HCT116 (cell line): ENCODE results near the gene CNN3. TPM values are rescaled to one million over a fixed set of nuclear protein-coding genes. Genes with fewer than 3 reads are reported as not detected.

Source experiments
- ATAC-seq: fragments of 200-7000 bp; cut with Tn5 transposase; 2 replicates; pipeline ENCODE4 v1.9.1; 2020; ENCODE audit warnings: mild to moderate bottlenecking, moderate library complexity
- BruUV-seq: library from RNA; stranded (reverse); fragments of 400-500 nt; replicated peaks from 2 replicates; lab custom pipeline; 2021; lab: Mats Ljungman, UMichigan
- CTCF ChIA-PET: fragments of 300-600 bp; sonication (Branson Sonifier 250); formaldehyde crosslinking; loops from one replicate; lab custom pipeline; 2021; ENCODE audit warnings: antibody characterized with exemption; lab: Charles Lee
- POLR2A ChIA-PET: fragments of 300-600, 350-600 bp; sonication (Branson Sonifier 250); formaldehyde crosslinking; loops from one replicate; lab custom pipeline; 2021; ENCODE audit warnings: antibody characterized with exemption; lab: Charles Lee
- RAD21 ChIA-PET, 2 experiments: fragments of 300-600 bp; sonication (Branson Sonifier 250); formaldehyde crosslinking; loops; one replicate each; lab custom pipeline; 2023; ENCODE audit warnings: low total read pairs in 2 of 2; ENCODE audit not compliant: uncharacterized antibody in 2 of 2, unreplicated experiment in 2 of 2, low non-redundant PET in 1 of 2; lab: Charles Lee
- DNase-seq: peaks from one replicate; pipeline ENCODE4 v3.0.0-alpha.2; 2010; ENCODE audit warnings: low read depth, low spot score
- H2AFZ ChIP-seq: fragments of 200-600 bp; shearing (Covaris generic), sonication (generic); 2 replicates; pipeline ENCODE4 v1.6.1; 2017; ENCODE audit warnings: low read depth, mixed run types, mixed read lengths, antibody characterized with exemption, low read length; ENCODE audit not compliant: poor library complexity, severe bottlenecking
- H3K27ac ChIP-seq: 2 replicates; pipeline ENCODE4 v1.5.1; 2012; ENCODE audit warnings: low read depth, low read length
- H3K27me3 ChIP-seq: fragments of 200-600 bp; sonication (generic); 2 replicates; pipeline ENCODE4 v1.6.1; 2016; ENCODE audit warnings: mixed run types, low read length, mixed read lengths; ENCODE audit not compliant: insufficient read depth
- H3K36me3 ChIP-seq, 2 experiments: fragments of 200-500 bp in 1 of 2; fragments of 200-600 bp in 1 of 2; sonication (Bioruptor generic) in 1 of 2; sonication (generic) in 1 of 2; 2 replicates each; pipeline versions ENCODE4 v1.5.1 to v1.6.1; 2014 to 2016; ENCODE audit warnings: low read length in 2 of 2, inconsistent platforms in 1 of 2, mixed read lengths in 1 of 2, mixed run types in 1 of 2; ENCODE audit not compliant: insufficient read depth in 2 of 2, control insufficient read depth in 1 of 2
- H3K4me1 ChIP-seq, 2 experiments: fragments of 200-600 bp in 1 of 2; sonication (generic) in 1 of 2; 2 replicates each; pipeline versions ENCODE4 v1.5.1 to v1.6.1; 2012 to 2017; ENCODE audit warnings: low read length in 2 of 2, inconsistent platforms in 1 of 2, mild to moderate bottlenecking in 1 of 2, mixed read lengths in 1 of 2, mixed run types in 1 of 2, moderate library complexity in 1 of 2; ENCODE audit not compliant: insufficient read depth in 2 of 2, control insufficient read depth in 1 of 2
- H3K4me2 ChIP-seq: fragments of 200-600 bp; sonication (generic); 2 replicates; pipeline ENCODE4 v1.6.1; 2017; ENCODE audit warnings: mixed run types, low read length, mixed read lengths
- H3K4me3 ChIP-seq, 2 experiments: fragments of 200-600 bp in 1 of 2; sonication (generic) in 1 of 2; replicated peaks in 1 of 2; 2 replicates each; pipeline ENCODE4 v1.5.1; 2011 to 2016; ENCODE audit warnings: low read length in 2 of 2, control low read depth in 1 of 2, low read depth in 1 of 2, mild to moderate bottlenecking in 1 of 2, mixed read lengths in 1 of 2, mixed run types in 1 of 2
- H3K79me2 ChIP-seq: fragments of 200-600 bp; sonication (generic); 2 replicates; pipeline ENCODE4 v1.6.1; 2017; ENCODE audit warnings: mild to moderate bottlenecking, mixed run types, low read length, moderate library complexity, mixed read lengths; ENCODE audit not compliant: insufficient read depth
- H3K9ac ChIP-seq: fragments of 200-600 bp; sonication (generic); 2 replicates; pipeline ENCODE4 v1.6.1; 2016; ENCODE audit warnings: low read length, mixed read lengths
- H3K9me2 ChIP-seq: fragments of 200-600 bp; sonication (generic), shearing (Covaris generic); 2 replicates; pipeline ENCODE4 v1.6.1; 2017; ENCODE audit warnings: mixed run types, mild to moderate bottlenecking, moderate library complexity; ENCODE audit not compliant: insufficient read depth
- H3K9me3 ChIP-seq, 2 experiments: fragments of 200-500 bp in 1 of 2; fragments of 200-600 bp in 1 of 2; sonication (Bioruptor generic) in 1 of 2; sonication (generic) in 1 of 2; 2 replicates each; pipeline ENCODE4 v1.6.1; 2014 to 2017; ENCODE audit warnings: low read length in 2 of 2, mixed read lengths in 2 of 2, inconsistent platforms in 1 of 2, low read depth in 1 of 2, mild to moderate bottlenecking in 1 of 2, mixed run types in 1 of 2, moderate library complexity in 1 of 2; ENCODE audit not compliant: control insufficient read depth in 1 of 2, insufficient read depth in 1 of 2
- H4K20me1 ChIP-seq: fragments of 200-600 bp; sonication (generic), shearing (Covaris generic); 2 replicates; pipeline ENCODE4 v1.6.1; 2017; ENCODE audit warnings: mixed run types, mild to moderate bottlenecking, moderate library complexity; ENCODE audit not compliant: insufficient read depth
- CBX3 ChIP-seq: IDR thresholded peaks from 2 replicates; pipeline ENCODE4 v1.6.1; 2012; ENCODE audit warnings: low read depth
- EZH2 ChIP-seq: fragments of 200-600 bp; sonication (generic); IDR thresholded peaks from 2 replicates; pipeline ENCODE4 v1.6.1; 2017; ENCODE audit warnings: antibody characterized with exemption, mixed run types
- EZH2phosphoT487 ChIP-seq: fragments of 200-600 bp; IDR thresholded peaks from 2 replicates; pipeline ENCODE4 v1.6.1; 2018; ENCODE audit warnings: antibody characterized with exemption, borderline replicate concordance
- JUND ChIP-seq: IDR thresholded peaks from 2 replicates; pipeline ENCODE4 v1.6.1; 2012
- POLR2A ChIP-seq: IDR thresholded peaks from 2 replicates; pipeline ENCODE4 v1.7.0; 2011; ENCODE audit warnings: borderline replicate concordance; ENCODE audit not compliant: insufficient read depth, insufficient read length; ENCODE audit errors: extremely low read depth
- POLR2AphosphoS5 ChIP-seq: IDR thresholded peaks from 2 replicates; pipeline ENCODE4 v1.6.1; 2011; ENCODE audit warnings: mild to moderate bottlenecking, low read depth, low read length, moderate library complexity
- SRF ChIP-seq: IDR thresholded peaks from 2 replicates; pipeline ENCODE4 v1.6.1; 2012; ENCODE audit warnings: low read depth
- YY1 ChIP-seq: IDR thresholded peaks from 2 replicates; pipeline ENCODE4 v1.6.1; 2011; ENCODE audit warnings: low read length, low read depth, moderate library complexity, mild to moderate bottlenecking; ENCODE audit not compliant: insufficient replicate concordance; ENCODE audit errors: extremely low read depth
- ZNF274 ChIP-seq: fragments of 200-500 bp; sonication (Bioruptor generic); IDR thresholded peaks from 2 replicates; pipeline ENCODE4 v1.6.1; 2014; ENCODE audit warnings: mild to moderate bottlenecking, low read depth, low read length, inconsistent platforms
- intact Hi-C: fragments of 100-400 bp; cut with micrococcal nuclease; formaldehyde crosslinking; loops from 2 replicates; pipeline ENCODE4 v1.10.0; 2022
- total RNA-seq: library from RNA; stranded (reverse); gene quantifications from one replicate; pipeline ENCODE4 v1.2.1, GENCODE V29; 2021; ENCODE audit not compliant: unreplicated experiment

The CNN3 gene
- total RNA-seq, 1 experiment from 2014 or later = 109 TPM

DNA sequence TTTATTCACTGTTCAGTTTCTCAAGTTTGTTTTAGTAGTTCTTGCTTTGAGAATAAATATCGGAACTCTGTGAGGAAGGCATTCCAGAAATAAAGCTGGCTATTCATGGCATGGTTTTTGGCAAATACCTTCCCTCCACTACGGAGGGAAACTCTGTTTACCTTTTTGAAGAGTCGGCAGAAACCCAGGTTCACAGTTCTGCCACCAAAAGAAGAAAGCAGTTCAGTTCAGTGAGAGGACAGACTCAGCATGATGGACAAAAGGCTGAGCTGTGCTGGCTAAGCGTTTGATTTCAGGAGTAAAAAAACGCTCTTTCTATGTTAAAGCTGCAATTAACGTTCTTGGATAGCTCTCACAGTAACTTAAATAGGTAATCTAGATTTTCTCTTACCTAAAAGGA is 42.4 kb downstream of the CNN3 start:
- no peak overlapping the region for H3K9ac ChIP-seq
- CTCF ChIA-PET = no interaction called here
- intact Hi-C loops = no loop called here
- H3K9me2 ChIP-seq = no peaks in the 10 kb centered on the region
- POLR2A ChIA-PET = no interaction called here
- H3K36me3 ChIP-seq = no peaks in the 10 kb centered on the region
- H3K4me1 ChIP-seq = 0 out of 4 replicates have a peak, but pooled peaks cover 0 to 3% of the 10 kb centered on the region in 2 experiments
- H3K79me2 ChIP-seq = no peaks in the 10 kb centered on the region
- no peak for ATAC-seq
- no peaks in the 10 kb centered on the region for H4K20me1 ChIP-seq
- RAD21 ChIA-PET = no interaction called here
- H3K27ac ChIP-seq = no peak overlapping the region
- no peak for DNase-seq
- no peaks in the 10 kb centered on the region for H3K9me3 ChIP-seq
- H3K27me3 ChIP-seq = no peaks in the 10 kb centered on the region
- no TSS peak for BruUV-seq
- no peak overlapping the region for H2AFZ ChIP-seq
- no peak overlapping the region for H3K4me2 ChIP-seq
- H3K4me3 ChIP-seq = no peak overlapping the region
- TF ChIP-seq ZNF274 (no peak), EZH2phosphoT487 (no peak), JUND (no peak), POLR2AphosphoS5 (no peak), SRF (no peak), EZH2 (no peak)

GRCh38 chr1:94884106-94884505 is 42.8 kb downstream of the CNN3 start:
- Histone ChIP-seq H3K9me3 (no peaks in the 10 kb centered on the region), H3K4me2 (no peak overlapping the region), H3K27me3 (no peaks in the 10 kb centered on the region)
- no peak for TF ChIP-seq POLR2A
- no peak for TF ChIP-seq YY1
- no peak for TF ChIP-seq CBX3
- TF ChIP-seq, all 23 proteins: peak for 0
- ChIA-PET RAD21 (no interaction called here), POLR2A (no interaction called here), CTCF (no interaction called here)
- Histone ChIP-seq H4K20me1 (no peaks in the 10 kb centered on the region), H3K9me2 (no peaks in the 10 kb centered on the region), H3K27ac (no peak overlapping the region), H3K9ac (no peak overlapping the region), H3K79me2 (no peaks in the 10 kb centered on the region), H3K4me1 (0 out of 4 replicates have a peak, but pooled peaks cover 0 to 3% of the 10 kb centered on the region in 2 experiments), H2AFZ (no peak overlapping the region), H3K4me3 (no peak overlapping the region), H3K36me3 (no peaks in the 10 kb centered on the region)
- no TSS peak for BruUV-seq
- no peak for DNase-seq
- ATAC-seq = no peak
- intact Hi-C loops = no loop called here
